ENCODE data around the gene EPHX1.

The EPHX1 gene

GRCh38 chr1:225818229-225818628 is 8.3 kb downstream of the EPHX1 start:
- no peak overlapping the region for H3K4me2 ChIP-seq (ENCODE audit: low read length)
- H3K79me2 ChIP-seq (ENCODE audit: control insufficient read depth, low read length) = no peaks in the 10 kb centered on the region
- H3K36me3 ChIP-seq (ENCODE audit: control insufficient read depth, low read length) = no peaks in the 10 kb centered on the region
- H3K9me2 ChIP-seq (replicated peaks; ENCODE audit: control insufficient read depth, low read length) = no peaks in the 10 kb centered on the region
- no peak overlapping the region for H3K27ac ChIP-seq (ENCODE audit: low read depth, low read length)
- no peaks in the 10 kb centered on the region for H3K4me1 ChIP-seq (ENCODE audit: control insufficient read depth, low read length)
- no peaks in the 10 kb centered on the region for H4K20me1 ChIP-seq (ENCODE audit: control insufficient read depth, insufficient read depth, low read depth, low read length)
- no peak overlapping the region for H3K4me3 ChIP-seq (ENCODE audit: low read length)
- H3K27me3 ChIP-seq (ENCODE audit: control insufficient read depth, low read length) = no peaks in the 10 kb centered on the region
- no peaks in the 10 kb centered on the region for H3K9me3 ChIP-seq (ENCODE audit: control insufficient read depth, insufficient read depth, low read length)
- no peak for TF ChIP-seq EZH2phosphoT487 (IDR thresholded peaks at IDR 0.05; ENCODE audit: borderline replicate concordance, low read length)
- no peak for TF ChIP-seq CTCF (IDR thresholded peaks at IDR 0.05; ENCODE audit: low read depth, low read length, poor library complexity, severe bottlenecking)
- H3F3A ChIP-seq (ENCODE audit: control insufficient read depth, insufficient read depth) = no peaks in the 10 kb centered on the region

GRCh38 chr1:225819346-225820192 is 9.6 kb downstream of the EPHX1 start:
- Histone ChIP-seq H3K27ac (ENCODE audit: low read depth, low read length) (no peak overlapping the region), H3K4me1 (ENCODE audit: control insufficient read depth, low read length) (no peaks in the 10 kb centered on the region), H3K4me3 (ENCODE audit: low read length) (no peak overlapping the region), H3K9me3 (ENCODE audit: control insufficient read depth, insufficient read depth, low read length) (no peaks in the 10 kb centered on the region), H3K9me2 (replicated peaks; ENCODE audit: control insufficient read depth, low read length) (no peaks in the 10 kb centered on the region), H3K79me2 (ENCODE audit: control insufficient read depth, low read length) (no peaks in the 10 kb centered on the region), H4K20me1 (ENCODE audit: control insufficient read depth, insufficient read depth, low read depth, low read length) (no peaks in the 10 kb centered on the region), H3F3A (ENCODE audit: control insufficient read depth, insufficient read depth) (no peaks in the 10 kb centered on the region), H3K36me3 (ENCODE audit: control insufficient read depth, low read length) (no peaks in the 10 kb centered on the region), H3K4me2 (ENCODE audit: low read length) (no peak overlapping the region), H3K27me3 (ENCODE audit: control insufficient read depth, low read length) (no peaks in the 10 kb centered on the region)
- TF ChIP-seq CTCF (IDR thresholded peaks at IDR 0.05; ENCODE audit: low read depth, low read length, poor library complexity, severe bottlenecking) (no peak), EZH2phosphoT487 (IDR thresholded peaks at IDR 0.05; ENCODE audit: borderline replicate concordance, low read length) (no peak)

DNA sequence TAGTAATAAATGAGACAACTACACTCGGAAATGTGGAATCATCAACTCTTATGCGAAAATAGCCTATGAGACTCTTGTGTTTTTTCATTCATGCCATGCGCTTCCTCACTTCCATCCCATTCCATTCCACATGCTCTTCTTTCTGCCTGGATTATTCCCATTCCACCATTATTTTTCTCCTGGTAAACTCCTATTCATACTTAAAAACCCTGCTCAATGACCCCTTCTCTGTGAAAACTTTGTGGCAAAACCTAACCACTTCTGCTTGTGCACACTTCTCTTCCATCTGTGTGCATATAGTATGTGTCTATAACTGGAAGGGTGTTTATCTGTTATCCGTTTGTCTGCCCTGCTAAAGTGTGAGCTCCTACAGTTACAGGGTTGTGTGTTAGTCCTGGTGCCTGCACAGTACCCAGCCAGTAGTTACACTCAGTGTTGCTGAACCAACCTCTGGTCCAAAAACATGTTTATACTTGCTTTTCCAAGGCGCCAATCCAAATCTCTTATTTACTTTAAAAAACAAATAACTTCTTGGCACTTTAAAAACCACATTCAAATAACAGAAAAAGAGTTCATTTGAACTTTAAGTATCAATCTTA is 10.7 kb downstream of the EPHX1 start:
- no peaks in the 10 kb centered on the region for H3K9me2 ChIP-seq (replicated peaks; ENCODE audit: control insufficient read depth, low read length)
- H3K4me1 ChIP-seq (ENCODE audit: control insufficient read depth, low read length) = no peaks in the 10 kb centered on the region
- H3K27me3 ChIP-seq (ENCODE audit: control insufficient read depth, low read length) = no peaks in the 10 kb centered on the region
- no peaks in the 10 kb centered on the region for H3K36me3 ChIP-seq (ENCODE audit: control insufficient read depth, low read length)
- TF ChIP-seq CTCF (IDR thresholded peaks at IDR 0.05; ENCODE audit: low read depth, low read length, poor library complexity, severe bottlenecking) (no peak), EZH2phosphoT487 (IDR thresholded peaks at IDR 0.05; ENCODE audit: borderline replicate concordance, low read length) (no peak)
- H3F3A ChIP-seq (ENCODE audit: control insufficient read depth, insufficient read depth) = no peaks in the 10 kb centered on the region
- H3K4me3 ChIP-seq (ENCODE audit: low read length) = no peak overlapping the region
- H3K27ac ChIP-seq (ENCODE audit: low read depth, low read length) = no peak overlapping the region
- H3K79me2 ChIP-seq (ENCODE audit: control insufficient read depth, low read length) = no peaks in the 10 kb centered on the region
- H3K4me2 ChIP-seq (ENCODE audit: low read length) = no peak overlapping the region
- no peaks in the 10 kb centered on the region for H4K20me1 ChIP-seq (ENCODE audit: control insufficient read depth, insufficient read depth, low read depth, low read length)
- no peaks in the 10 kb centered on the region for H3K9me3 ChIP-seq (ENCODE audit: control insufficient read depth, insufficient read depth, low read length)

Data from DOHH2 (cell line).